D721Med (cell line): Measurements from ENCODE around the gene PTPRA.

Source experiments
- DNase-seq: peaks from one replicate; pipeline ENCODE4 v3.0.0; 2011; ENCODE audit warnings: low spot score; ENCODE audit not compliant: insufficient read length
- FAIRE-seq: peaks from 2 replicates; lab custom pipeline; 2011; peaks lifted over from hg19 to GRCh38; lab: Jason Lieb, UNC
- CTCF ChIP-seq: IDR thresholded peaks from 2 replicates; pipeline ENCODE4 v1.5.1; 2012; ENCODE audit warnings: mild to moderate bottlenecking, control low read depth; ENCODE audit not compliant: insufficient read depth; ENCODE audit errors: missing control alignments

The PTPRA gene

DNA sequence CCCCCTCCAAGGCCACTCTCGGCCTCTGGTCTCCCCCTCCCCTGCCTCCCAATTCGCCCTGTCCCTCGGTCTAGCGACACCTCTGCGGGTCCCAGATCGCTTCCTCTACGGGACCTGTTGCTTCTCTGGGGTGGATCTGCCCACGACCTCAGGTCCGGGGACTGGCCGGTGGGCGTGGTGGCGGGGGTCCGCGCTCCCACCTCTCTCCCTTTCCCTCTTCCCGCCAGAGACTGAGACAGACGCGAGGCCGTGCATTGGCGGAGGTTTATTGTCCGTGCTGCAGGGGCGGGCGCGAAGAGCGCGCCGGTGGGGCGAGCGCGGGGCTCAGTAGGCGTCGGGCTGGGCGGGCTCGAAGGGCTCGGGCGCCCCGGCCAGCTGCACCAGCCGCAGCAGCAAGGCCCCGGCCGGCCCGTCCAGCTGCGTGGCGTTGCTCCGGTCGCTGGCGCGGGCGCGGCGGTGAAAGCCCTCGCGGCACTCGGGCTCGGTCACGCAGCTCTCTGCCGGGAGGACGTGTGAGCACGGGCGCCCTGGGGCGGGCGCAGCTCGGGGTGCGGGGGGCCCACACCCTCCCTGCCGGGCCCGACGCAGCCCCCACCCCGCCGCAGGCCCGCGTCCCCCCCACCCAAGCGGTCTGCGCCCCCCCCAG is 209.1 kb downstream of the PTPRA start:
- no peak for DNase-seq
- FAIRE-seq: no peak
- TF ChIP-seq CTCF: no peak

DNA sequence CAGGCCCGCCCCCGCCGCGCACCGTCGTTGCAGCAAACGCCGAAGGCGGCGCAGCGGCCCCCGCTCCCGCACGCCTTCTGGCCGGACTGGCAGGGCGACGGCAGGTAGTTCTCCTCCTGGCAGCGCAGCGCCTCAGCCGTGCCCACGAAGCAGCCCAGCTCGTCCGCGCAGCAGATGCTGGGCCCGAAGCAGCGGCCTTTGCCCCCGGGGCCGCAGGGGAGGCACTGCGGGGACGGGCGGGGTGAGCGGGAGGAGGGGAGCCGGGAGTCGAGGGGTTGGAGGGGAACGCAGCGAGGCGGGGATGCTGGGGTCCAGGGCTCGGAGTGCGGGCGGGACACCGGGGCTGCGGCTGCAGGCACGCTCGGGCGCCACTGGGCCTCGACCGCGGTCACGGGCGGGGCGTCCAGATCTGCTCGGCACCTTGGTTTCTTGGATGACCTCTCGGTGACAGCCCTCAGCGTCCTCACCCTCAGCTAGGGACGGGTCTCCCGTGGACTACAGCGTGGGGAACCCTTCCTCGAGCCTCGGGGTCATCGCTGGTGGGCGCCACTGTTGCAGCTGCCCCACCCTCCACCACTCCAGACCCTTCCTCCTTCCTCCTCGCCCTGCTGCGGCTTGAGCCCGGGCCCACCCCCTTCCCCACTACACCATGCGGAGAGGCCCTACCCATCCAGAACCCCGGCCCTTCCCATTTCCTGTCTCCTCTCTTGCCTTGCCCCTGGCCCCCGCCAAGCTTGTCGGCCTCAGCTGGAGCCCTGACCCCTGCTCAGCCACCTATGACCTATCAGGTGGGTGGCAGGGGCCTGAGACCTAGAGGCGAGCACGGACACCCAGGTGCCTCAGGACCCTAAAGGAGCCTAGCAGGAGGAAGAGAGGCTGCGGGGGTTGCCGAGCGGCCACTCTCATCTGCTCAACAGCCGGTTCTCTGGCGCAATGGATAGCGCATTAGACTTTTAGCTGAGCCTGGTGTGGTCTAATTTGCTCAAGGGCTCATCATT is 210.0 kb downstream of the PTPRA start:
- no peak for TF ChIP-seq CTCF
- FAIRE-seq (no peak), DNase-seq (no peak)

- no peak for TF ChIP-seq CTCF
- FAIRE-seq: no peak
Observed at GRCh38 chr20:3084283-3084985, 211.2 kb downstream of the PTPRA start, which contains the start of gene AVP. Gene AVP (minus strand): TSS chr20:3084724. CDS start chr20:3084674, 50 bp downstream.

GRCh38 chr20:3084986-3085360 is 211.7 kb downstream of the PTPRA start:
- FAIRE-seq (no peak), DNase-seq (no peak)

More at GRCh38 chr20:3084283-3084985, 211.2 kb downstream of the PTPRA start, which contains the start of gene AVP:
- DNase-seq: no peak

DNA sequence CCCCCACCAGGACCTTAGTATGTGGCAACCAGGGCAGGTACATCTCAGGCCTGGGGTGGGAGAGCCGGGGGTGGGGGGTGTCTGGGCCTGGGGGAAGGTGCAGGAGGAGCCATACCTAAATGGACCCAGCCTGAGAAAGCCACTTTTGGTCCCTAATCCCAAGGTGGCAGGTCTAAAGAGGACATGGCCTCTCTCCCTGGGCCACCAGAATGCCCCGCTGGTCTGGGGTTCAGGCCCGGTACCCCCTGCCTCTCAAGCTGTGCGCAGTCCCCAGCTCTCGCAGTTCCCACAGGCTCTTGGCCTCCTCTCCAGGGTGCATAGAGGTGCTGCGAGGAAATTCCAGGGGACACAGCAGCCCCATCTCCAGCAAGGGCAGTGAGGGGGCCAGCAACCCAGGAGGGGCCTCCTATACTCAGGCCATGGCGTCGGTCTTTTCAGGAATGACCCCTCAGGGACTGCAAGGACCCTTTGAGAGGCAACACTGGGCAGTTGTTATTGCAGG is 212.3 kb downstream of the PTPRA start:
- TF ChIP-seq CTCF: no peak
- no peak for DNase-seq
- FAIRE-seq: no peak

More at GRCh38 chr20:3084986-3085360, 211.7 kb downstream of the PTPRA start:
- TF ChIP-seq CTCF: no peak

DNA sequence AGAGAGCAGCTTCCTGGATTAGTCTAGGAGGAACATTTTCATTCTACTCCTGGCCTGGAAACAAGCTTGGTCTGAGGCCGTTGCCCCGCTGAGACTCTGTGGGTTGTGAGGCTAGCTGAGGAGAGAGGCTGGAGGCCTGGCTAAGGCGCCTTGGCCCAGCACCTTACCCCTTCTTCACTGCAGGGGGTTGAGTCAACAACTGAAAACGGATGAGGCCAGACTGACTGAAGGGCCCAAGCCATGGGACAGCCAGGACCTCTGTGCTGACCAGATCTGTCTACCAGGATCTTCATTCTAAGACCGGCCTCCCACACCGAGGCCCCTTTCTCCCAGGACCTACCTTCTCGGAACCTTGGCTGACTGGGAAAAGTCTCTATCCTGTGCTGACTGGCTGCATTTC is 214.8 kb downstream of the PTPRA start:
- FAIRE-seq (no peak), DNase-seq (no peak)

More for the DNA sequence above, 214.8 kb downstream of the PTPRA start:
- TF ChIP-seq CTCF: no peak
